Measurements from ENCODE around the gene LIF.

DNA sequence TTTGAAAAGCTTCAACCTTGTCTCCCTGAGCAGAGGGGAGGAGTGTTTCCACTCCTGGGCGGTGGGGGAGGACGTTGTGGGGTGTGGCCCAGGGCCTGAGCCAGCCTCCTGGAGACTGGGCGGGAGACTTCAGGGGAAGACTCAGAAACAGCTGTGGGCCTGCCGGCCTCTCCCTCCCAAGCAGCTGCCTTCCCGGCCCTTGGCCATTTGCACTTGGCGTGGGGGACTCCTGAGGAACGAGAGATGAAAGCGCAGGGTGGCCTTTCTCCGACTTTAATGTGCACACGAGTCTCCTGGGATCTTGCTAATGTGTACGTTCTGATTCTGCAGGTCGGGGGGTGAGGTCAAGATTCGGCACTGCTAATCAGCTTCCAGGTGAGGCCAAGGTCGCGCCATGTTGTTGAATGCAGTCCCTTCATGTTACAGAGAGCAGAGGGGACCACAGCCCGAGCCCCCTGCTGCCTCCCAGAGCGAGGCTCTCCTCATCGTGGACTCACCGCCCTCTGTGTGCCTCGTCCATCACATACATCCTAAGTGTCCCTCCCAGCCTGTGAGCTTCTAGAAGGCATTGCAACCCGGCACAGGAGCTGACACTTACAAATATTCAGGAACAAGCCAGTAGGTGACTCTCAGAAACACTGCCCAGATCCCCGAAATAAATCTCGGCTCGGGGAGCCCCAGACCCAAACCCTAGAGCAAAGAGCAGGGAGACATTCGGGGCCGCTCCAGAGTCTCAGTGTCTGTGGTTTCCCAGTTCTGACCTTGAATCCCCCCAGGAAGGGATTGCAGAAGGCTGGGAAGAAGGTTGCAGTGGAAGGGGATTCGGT is 7.7 kb downstream of the LIF start:
- TF ChIP-seq POLR2AphosphoS5 (IDR thresholded peaks at IDR 0.05) (no peak), CTCF (IDR thresholded peaks at IDR 0.05) (no peak)
